ENCODE measurements around the gene RASA3. TPM values are rescaled to one million over a fixed set of nuclear protein-coding genes. Genes with fewer than 3 reads are reported as not detected.

Gene RASA3
- total RNA-seq, 1 experiment from 2014 or later = 9.1 TPM

DNA sequence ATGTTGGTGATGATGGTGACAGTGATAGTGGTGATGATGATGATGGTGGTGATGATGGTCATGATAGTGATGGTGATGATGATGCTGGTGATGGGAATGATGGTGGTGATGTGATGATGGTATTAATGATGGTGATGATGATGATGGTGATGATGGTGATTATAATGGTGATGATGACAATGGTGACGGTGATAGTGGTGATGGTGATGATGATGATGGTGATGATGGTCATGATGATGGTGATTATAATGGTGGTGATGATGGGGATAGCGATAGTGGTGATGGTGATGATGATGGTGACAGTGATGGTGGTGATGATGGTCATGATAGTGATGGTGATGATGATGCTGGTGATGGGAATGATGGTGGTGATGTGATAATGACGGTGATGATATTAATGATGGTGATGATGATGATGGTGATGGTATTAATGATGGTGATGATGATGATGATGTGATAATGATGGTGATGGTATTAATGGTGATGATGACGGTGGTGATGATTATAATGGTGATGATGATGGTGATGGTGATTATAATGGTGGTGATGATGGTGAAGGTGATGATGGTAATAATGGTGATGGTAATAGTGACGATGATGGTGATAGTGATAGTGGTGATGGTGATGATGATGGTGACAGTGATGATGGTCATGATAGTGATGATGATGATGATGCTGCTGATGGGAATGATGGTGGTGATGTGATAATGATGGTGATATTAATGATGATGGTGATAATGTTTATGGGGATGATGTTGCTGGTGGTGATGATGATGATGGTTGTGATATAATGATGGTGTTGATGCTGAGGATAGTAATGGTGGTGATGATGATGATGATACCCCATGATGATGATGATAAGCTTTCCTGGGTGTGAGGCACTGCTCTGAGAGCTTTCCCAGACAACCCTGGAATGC, 166.2 kb downstream of the RASA3 start:
- ChIA-PET CTCF (no interaction called here), POLR2A (no interaction called here)
- Mint-ChIP-seq H3K27me3 (ENCODE audit: insufficient read depth, unreplicated experiment) (no peaks in the 10 kb centered on the region), H3K36me3 (ENCODE audit: insufficient read depth, unreplicated experiment) (no peaks in the 10 kb centered on the region), H3K4me3 (ENCODE audit: unreplicated experiment) (no peak overlapping the region), H3K4me1 (ENCODE audit: insufficient read depth, unreplicated experiment) (peaks cover 5% of the 10 kb centered on the region), H3K9me3 (ENCODE audit: unreplicated experiment) (no peaks in the 10 kb centered on the region), H3K27ac (ENCODE audit: low read depth, unreplicated experiment) (no peak overlapping the region)
- BruUV-seq (replicated peaks) = no TSS peak
- no peak for DNase-seq (ENCODE audit: unreplicated experiment)
- intact Hi-C loops (cut with micrococcal nuclease) = no loop called here
- TF ChIP-seq, protein P1, sequence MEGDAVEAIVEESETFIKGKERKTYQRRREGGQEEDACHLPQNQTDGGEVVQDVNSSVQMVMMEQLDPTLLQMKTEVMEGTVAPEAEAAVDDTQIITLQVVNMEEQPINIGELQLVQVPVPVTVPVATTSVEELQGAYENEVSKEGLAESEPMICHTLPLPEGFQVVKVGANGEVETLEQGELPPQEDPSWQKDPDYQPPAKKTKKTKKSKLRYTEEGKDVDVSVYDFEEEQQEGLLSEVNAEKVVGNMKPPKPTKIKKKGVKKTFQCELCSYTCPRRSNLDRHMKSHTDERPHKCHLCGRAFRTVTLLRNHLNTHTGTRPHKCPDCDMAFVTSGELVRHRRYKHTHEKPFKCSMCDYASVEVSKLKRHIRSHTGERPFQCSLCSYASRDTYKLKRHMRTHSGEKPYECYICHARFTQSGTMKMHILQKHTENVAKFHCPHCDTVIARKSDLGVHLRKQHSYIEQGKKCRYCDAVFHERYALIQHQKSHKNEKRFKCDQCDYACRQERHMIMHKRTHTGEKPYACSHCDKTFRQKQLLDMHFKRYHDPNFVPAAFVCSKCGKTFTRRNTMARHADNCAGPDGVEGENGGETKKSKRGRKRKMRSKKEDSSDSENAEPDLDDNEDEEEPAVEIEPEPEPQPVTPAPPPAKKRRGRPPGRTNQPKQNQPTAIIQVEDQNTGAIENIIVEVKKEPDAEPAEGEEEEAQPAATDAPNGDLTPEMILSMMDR (IDR thresholded peaks at IDR 0.05; ENCODE audit: unreplicated experiment) = no peak

DNA sequence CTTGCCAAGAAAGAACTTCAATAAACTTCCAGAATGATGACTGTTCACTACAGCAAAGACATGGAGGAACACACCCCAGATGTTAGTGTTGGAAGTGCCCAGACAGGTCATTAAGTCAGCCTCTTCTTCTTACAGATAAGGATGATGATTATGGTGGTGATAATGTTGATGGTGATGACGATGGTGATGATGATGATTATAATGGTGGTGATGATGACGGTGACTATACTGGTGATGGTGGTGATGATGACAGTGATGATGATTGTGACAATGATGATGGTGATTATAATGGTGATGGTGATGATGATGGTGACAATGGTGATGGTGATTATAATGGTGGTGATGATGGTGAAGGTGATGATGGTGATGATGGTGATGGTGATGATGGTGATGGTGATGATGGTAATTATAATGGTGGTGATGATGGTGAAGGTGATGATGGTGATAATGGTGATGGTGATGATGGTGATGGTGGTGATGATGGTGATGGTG, 167.0 kb downstream of the RASA3 start:
- POLR2A ChIA-PET = no interaction called here
- TF ChIP-seq, protein P1 (IDR thresholded peaks at IDR 0.05; ENCODE audit: unreplicated experiment) = no peak
- H3K4me3 Mint-ChIP-seq (ENCODE audit: unreplicated experiment) = no peak overlapping the region
- CTCF ChIA-PET = no interaction called here
- no peak for DNase-seq (ENCODE audit: unreplicated experiment)
- intact Hi-C loops (cut with micrococcal nuclease) = no loop called here
- H3K9me3 Mint-ChIP-seq (ENCODE audit: unreplicated experiment) = no peaks in the 10 kb centered on the region
- no peaks in the 10 kb centered on the region for H3K27me3 Mint-ChIP-seq (ENCODE audit: insufficient read depth, unreplicated experiment)
- H3K4me1 Mint-ChIP-seq (ENCODE audit: insufficient read depth, unreplicated experiment) = no peaks in the 10 kb centered on the region
- no peaks in the 10 kb centered on the region for H3K36me3 Mint-ChIP-seq (ENCODE audit: insufficient read depth, unreplicated experiment)
- BruUV-seq (replicated peaks) = no TSS peak
- no peak overlapping the region for H3K27ac Mint-ChIP-seq (ENCODE audit: low read depth, unreplicated experiment)

DNA sequence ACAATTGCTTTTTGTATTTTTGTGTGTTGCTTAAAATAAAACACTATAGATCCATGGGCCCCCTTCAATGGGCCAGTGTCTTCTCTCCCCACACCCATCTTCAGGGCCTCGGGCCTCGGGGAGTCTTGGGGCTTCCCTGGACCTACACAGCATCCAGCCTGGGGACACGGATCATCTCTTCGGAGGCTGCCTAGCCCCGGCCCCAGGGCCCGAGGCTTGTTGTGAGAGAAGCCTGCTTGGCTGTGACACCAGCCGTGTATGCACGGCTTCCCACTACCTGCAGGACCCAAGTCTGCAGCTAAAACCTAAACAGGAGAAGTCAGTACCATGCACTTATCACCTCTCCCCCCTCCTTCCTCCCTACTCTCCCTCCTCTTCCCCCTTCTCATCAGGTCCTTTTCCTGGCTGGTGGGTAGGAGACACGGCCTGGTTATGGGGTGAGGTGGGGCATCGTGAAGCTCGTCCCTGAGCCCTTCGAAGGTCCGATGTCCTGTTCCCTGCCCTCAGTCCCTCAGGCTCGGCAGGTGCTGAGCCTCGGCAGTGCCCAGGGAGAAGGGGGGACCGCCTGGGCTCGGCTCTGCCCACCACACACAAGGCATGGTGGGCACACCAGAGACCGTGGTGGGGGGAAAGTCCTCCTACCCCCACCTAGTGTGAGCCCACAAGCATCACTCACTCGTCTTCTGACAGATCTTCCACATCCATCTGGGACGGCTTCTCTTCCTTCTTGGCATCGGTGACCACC, 168.0 kb downstream of the RASA3 start:
- H3K36me3 Mint-ChIP-seq (ENCODE audit: insufficient read depth, unreplicated experiment) = no peaks in the 10 kb centered on the region
- intact Hi-C loops (cut with micrococcal nuclease) = no loop called here
- no peak overlapping the region for H3K27ac Mint-ChIP-seq (ENCODE audit: low read depth, unreplicated experiment)
- TF ChIP-seq, protein P1 (IDR thresholded peaks at IDR 0.05; ENCODE audit: unreplicated experiment) = no peak
- POLR2A ChIA-PET = interaction anchor here (0.8 kb wide), 1 partner anchor 11 kb away, joined by 3 read pairs; no protein-coding TSS in a partner anchor
- H3K27me3 Mint-ChIP-seq (ENCODE audit: insufficient read depth, unreplicated experiment) = no peaks in the 10 kb centered on the region
- no peak for DNase-seq (ENCODE audit: unreplicated experiment)
- CTCF ChIA-PET = no interaction called here
- H3K4me1 Mint-ChIP-seq (ENCODE audit: insufficient read depth, unreplicated experiment) = no peaks in the 10 kb centered on the region
- no peaks in the 10 kb centered on the region for H3K9me3 Mint-ChIP-seq (ENCODE audit: unreplicated experiment)
- no TSS peak for BruUV-seq (replicated peaks)
- no peak overlapping the region for H3K4me3 Mint-ChIP-seq (ENCODE audit: unreplicated experiment)

DNA sequence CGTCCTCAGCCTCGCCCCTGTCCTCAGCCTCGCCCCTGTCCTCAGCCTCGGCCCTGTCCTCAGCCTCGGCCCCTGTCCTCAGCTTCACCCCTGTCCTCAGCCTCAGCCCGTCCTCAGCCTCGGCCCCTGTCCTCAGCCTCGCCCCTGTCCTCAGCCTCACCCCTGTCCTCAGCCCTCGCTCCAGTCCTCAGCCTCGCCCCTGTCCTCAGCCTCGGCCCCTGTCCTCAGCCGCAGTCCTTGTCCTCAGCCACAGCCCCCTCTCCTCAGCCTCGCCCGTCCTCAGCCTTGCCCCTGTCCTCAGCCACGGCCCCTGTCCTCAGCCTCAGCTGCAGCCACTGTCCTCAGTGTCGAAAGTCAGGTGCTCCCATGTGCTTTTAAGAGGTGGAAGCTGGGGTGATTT, 169.0 kb downstream of the RASA3 start:
- TF ChIP-seq, protein P1 (IDR thresholded peaks at IDR 0.05; ENCODE audit: unreplicated experiment) = no peak
- no peak overlapping the region for H3K4me3 Mint-ChIP-seq (ENCODE audit: unreplicated experiment)
- H3K36me3 Mint-ChIP-seq (ENCODE audit: insufficient read depth, unreplicated experiment) = no peaks in the 10 kb centered on the region
- no peaks in the 10 kb centered on the region for H3K9me3 Mint-ChIP-seq (ENCODE audit: unreplicated experiment)
- CTCF ChIA-PET = no interaction called here
- H3K4me1 Mint-ChIP-seq (ENCODE audit: insufficient read depth, unreplicated experiment) = no peaks in the 10 kb centered on the region
- BruUV-seq (replicated peaks) = no TSS peak
- DNase-seq (ENCODE audit: unreplicated experiment) = no peak
- H3K27ac Mint-ChIP-seq (ENCODE audit: low read depth, unreplicated experiment) = no peak overlapping the region
- POLR2A ChIA-PET = interaction anchor here (0.8 kb wide), 2 partner anchors 10 to 94 kb away, joined by 3 read pairs; no protein-coding TSS in a partner anchor
- no peaks in the 10 kb centered on the region for H3K27me3 Mint-ChIP-seq (ENCODE audit: insufficient read depth, unreplicated experiment)
- intact Hi-C loops (cut with micrococcal nuclease) = no loop called here

All from MCF 10A (cell line).